ENCODE measurements around the gene MEGF8. TPM values are rescaled to one million over a fixed set of nuclear protein-coding genes. Genes with fewer than 3 reads are reported as not detected.

MEGF8 gene
- total and polyA plus RNA-seq, 2 of the 13 experiments (the other 11 are each of a cell fraction or from before 2014, with no cell fraction given) = 4.0 to 8.8 TPM

GRCh38 chr19:42303876-42304275, 21.6 kb upstream of the MEGF8 start (continued):
- no peak for TF ChIP-seq DMTF1 (CRISPR knock-in tag; IDR thresholded peaks at IDR 0.05)
- no peak for TF ChIP-seq ZNF652 (CRISPR knock-in tag; IDR thresholded peaks at IDR 0.05; ENCODE audit: borderline replicate concordance, low read depth)
- no peak for TF ChIP-seq NFE2 (CRISPR knock-in tag; IDR thresholded peaks at IDR 0.05)

- no peak for FAIRE-seq
- CTCF ChIA-PET (ENCODE audit: low intra/inter-chr PET ratio, low total read pairs) = no interaction called here
- TF ChIP-seq AGO2 (optimal IDR thresholded peaks at IDR 0.05; ENCODE audit: low read depth, low read length) = no peak
- TF ChIP-seq TAF1 (CRISPR knock-in tag; IDR thresholded peaks at IDR 0.05) = no peak
- TF ChIP-seq DNMT3B (CRISPR knock-in tag; conservative IDR thresholded peaks at IDR 0.05) = no peak
- TF ChIP-seq ZSCAN9 (CRISPR knock-in tag; IDR thresholded peaks at IDR 0.05; ENCODE audit: borderline replicate concordance) = no peak
- no peak for TF ChIP-seq GMEB2 (CRISPR knock-in tag; IDR thresholded peaks at IDR 0.05; ENCODE audit: low read depth)
- TF ChIP-seq CHCHD3 (CRISPR knock-in tag; IDR thresholded peaks at IDR 0.05) = no peak
- no peak for TF ChIP-seq ZNF704 (CRISPR knock-in tag; IDR thresholded peaks at IDR 0.05; ENCODE audit: borderline replicate concordance)
- TF ChIP-seq ZNF549 (CRISPR knock-in tag; IDR thresholded peaks at IDR 0.05) = no peak
- TF ChIP-seq KDM6A (CRISPR knock-in tag; IDR thresholded peaks at IDR 0.05; ENCODE audit: low read depth) = no peak
- TF ChIP-seq PHF20 (CRISPR knock-in tag; IDR thresholded peaks at IDR 0.05) = no peak
- TF ChIP-seq ZNF891 (CRISPR knock-in tag; IDR thresholded peaks at IDR 0.05) = no peak
- no peak for TF ChIP-seq ZNF546 (CRISPR knock-in tag; conservative IDR thresholded peaks at IDR 0.05)
- no peak for TF ChIP-seq RFX3 (CRISPR knock-in tag; IDR thresholded peaks at IDR 0.05)
- TF ChIP-seq KLF6 (CRISPR knock-in tag; IDR thresholded peaks at IDR 0.05) = no peak
- TF ChIP-seq HOXA9 (CRISPR knock-in tag; IDR thresholded peaks at IDR 0.05; ENCODE audit: borderline replicate concordance) = no peak
- TF ChIP-seq EED (CRISPR knock-in tag; IDR thresholded peaks at IDR 0.05) = no peak
- no peak for TF ChIP-seq ZNF414 (CRISPR knock-in tag; IDR thresholded peaks at IDR 0.05)
These were observed 18.8 kb upstream of the MEGF8 start for GRCh38 chr19:42306646-42307045.

More at GRCh38 chr19:42306646-42307045, 18.8 kb upstream of the MEGF8 start:
- intact Hi-C loops (cut with micrococcal nuclease; ENCODE audit: unreplicated experiment) = no loop called here
- Histone ChIP-seq H3K27me3 (ENCODE audit: control insufficient read depth in 1 of 2, insufficient read depth in 2 of 2, low read length in 2 of 2) (no peaks in the 10 kb centered on the region), H3K36me3 (replicated peaks in 1 of 2; ENCODE audit: control insufficient read depth in 1 of 2, insufficient read depth in 2 of 2, low read length in 2 of 2) (no peaks in the 10 kb centered on the region), H2AFZ (ENCODE audit: low read length) (no peak overlapping the region), H3K79me2 (ENCODE audit: insufficient read depth, low read length) (no peaks in the 10 kb centered on the region), H4K20me1 (ENCODE audit: insufficient read depth, low read length) (no peaks in the 10 kb centered on the region), H3K27ac (ENCODE audit: extremely low read length, insufficient read depth, low read length) (no peak overlapping the region), H3K4me3 (replicated peaks in 1 of 3; ENCODE audit: insufficient read depth in 1 of 3, low read depth in 2 of 3, low read length in 3 of 3) (no peak overlapping the region), H3K4me2 (ENCODE audit: low read depth, low read length) (no peak overlapping the region), H3K9me3 (ENCODE audit: low read length) (no peaks in the 10 kb centered on the region), H3K9ac (ENCODE audit: insufficient read depth, low read depth, low read length) (no peak overlapping the region), H3K4me1 (ENCODE audit: insufficient read depth, low read length) (peaks cover 20% of the 10 kb centered on the region)
- POLR2A ChIA-PET = no interaction called here
- in situ Hi-C loops (cut with HindIII; ENCODE audit: extremely low pct_ligation_motif_present, low pct_unique_long_range_greater_than_20kb) = no loop called here
- ATAC-seq = no peak
- WGBS (ENCODE audit: low lambda C conversion rate) = 90% methylated on average over 22 of the region's 22 CpGs
- no TSS peak for BruUV-seq (replicated peaks)
- DNase-seq (ENCODE audit: low spot score) = no peak
